A549 (cell line): Measurements from ENCODE around the gene ARHGEF16. TPM values are rescaled to one million over a fixed set of nuclear protein-coding genes. Genes with fewer than 3 reads are reported as not detected.

Source experiments
- ATAC-seq, 2 experiments: fragments of 200-7000 bp in 1 of 2; fragments of >200 bp in 1 of 2; cut with Nextera tagmentation in 1 of 2; cut with Tn5 transposase in 1 of 2; 3 replicates each; pipeline versions ENCODE4 v1.8.0 to v1.9.1; 2018 to 2020; ENCODE audit warnings: mild to moderate bottlenecking in 1 of 2, moderate library complexity in 1 of 2
- CTCF ChIA-PET: fragments of 300-600 bp; sonication (Branson Sonifier 250); formaldehyde crosslinking; extraction: SDS; loops from one replicate; lab custom pipeline; 2021; ENCODE audit warnings: antibody characterized with exemption, inconsistent platforms; lab: Yijun Ruan, JAX
- POLR2A ChIA-PET: fragments of 350-600 bp; formaldehyde crosslinking; extraction: SDS; loops from one replicate; lab custom pipeline; 2021; ENCODE audit warnings: antibody characterized with exemption, inconsistent platforms; lab: Yijun Ruan, JAX
- DNase-seq, 2 experiments: peaks; one replicate each; pipeline versions ENCODE4 v3.0.0 to v3.0.0-alpha.2; 2011 to 2016; ENCODE audit warnings: low read depth in 1 of 2, low spot score in 1 of 2
- FAIRE-seq: peaks from 2 replicates; lab custom pipeline; 2011; peaks lifted over from hg19 to GRCh38; lab: Jason Lieb, UNC
- H3K27ac ChIP-seq, 2 experiments: fragments of >200 bp; sonication (Bioruptor Twin); formaldehyde crosslinking; 3 replicates each; pipeline ENCODE4 v1.5.1; 2016 to 2017
- H3K4me1 ChIP-seq: fragments of >200 bp; sonication (Bioruptor Twin); formaldehyde crosslinking; 3 replicates; pipeline ENCODE4 v1.6.1; 2016
- H3K4me2 ChIP-seq: fragments of >200 bp; sonication (Bioruptor Twin); formaldehyde crosslinking; 3 replicates; pipeline ENCODE4 v1.6.1; 2016
- H3K4me3 ChIP-seq: fragments of >200 bp; sonication (Bioruptor Twin); formaldehyde crosslinking; 3 replicates; pipeline ENCODE4 v1.5.1; 2016
- H3K9me3 ChIP-seq: fragments of >200 bp; sonication (Bioruptor Twin); formaldehyde crosslinking; 3 replicates; pipeline ENCODE4 v1.6.1; 2016
- BCL3 ChIP-seq: fragments of >200 bp; sonication (Bioruptor Twin); formaldehyde crosslinking; IDR thresholded peaks from 3 replicates; pipeline ENCODE4 v1.6.1; 2016
- BHLHE40 ChIP-seq: IDR thresholded peaks from 2 replicates; pipeline ENCODE4 v1.6.1; 2012; ENCODE audit warnings: low read depth, low read length, inconsistent platforms
- CBX2 ChIP-seq: fragments of 200-600 bp; sonication (generic); IDR thresholded peaks from 2 replicates; pipeline ENCODE4 v1.6.1; 2016; ENCODE audit warnings: low read depth, mild to moderate bottlenecking, borderline replicate concordance
- CBX8 ChIP-seq: fragments of 200-600 bp; sonication (generic); IDR thresholded peaks from 2 replicates; pipeline ENCODE4 v1.6.1; 2016
- CEBPB ChIP-seq, 2 experiments: fragments of >200 bp in 1 of 2; sonication (Bioruptor Twin) in 1 of 2; formaldehyde crosslinking in 1 of 2; IDR thresholded peaks; 2 replicates each; pipeline ENCODE4 v1.6.1; 2012 to 2016
- CHD4 ChIP-seq: fragments of 200-600 bp; sonication (generic); IDR thresholded peaks from 2 replicates; pipeline ENCODE4 v1.6.1; 2016; ENCODE audit warnings: antibody characterized with exemption, mild to moderate bottlenecking, borderline replicate concordance
- EHMT2 ChIP-seq: fragments of 200-600 bp; sonication (generic); IDR thresholded peaks from 2 replicates; pipeline ENCODE4 v1.6.1; 2016; ENCODE audit warnings: antibody characterized with exemption, low read depth, mild to moderate bottlenecking, moderate library complexity
- EP300 ChIP-seq, 2 experiments: fragments of >200 bp; sonication (Bioruptor Twin); formaldehyde crosslinking; IDR thresholded peaks; 2 replicates in 1 of 2; 3 replicates in 1 of 2; pipeline ENCODE4 v1.6.1; 2016 to 2017
- FOSB ChIP-seq: fragments of 250-450 bp; sonication (Bioruptor Pico); IDR thresholded peaks from 2 replicates; pipeline ENCODE4 v1.5.0; 2020; ENCODE audit warnings: mild to moderate bottlenecking, moderate library complexity
- FOXS1 ChIP-seq: fragments of 250-450 bp; sonication (Bioruptor Pico); IDR thresholded peaks from 2 replicates; pipeline ENCODE4 v1.5.0; 2020; ENCODE audit warnings: mild to moderate bottlenecking, moderate library complexity
- GATA3 ChIP-seq: IDR thresholded peaks from 2 replicates; pipeline ENCODE4 v1.6.1; 2012; ENCODE audit warnings: borderline replicate concordance
- HOXA7 ChIP-seq: fragments of 250-450 bp; sonication (Bioruptor Pico); IDR thresholded peaks from 2 replicates; pipeline ENCODE4 v1.5.0; 2020; ENCODE audit warnings: mild to moderate bottlenecking, moderate library complexity
- HOXB13 ChIP-seq: fragments of 250-450 bp; sonication (Bioruptor Pico); IDR thresholded peaks from 2 replicates; pipeline ENCODE4 v1.5.0; 2020; ENCODE audit warnings: low read depth, mild to moderate bottlenecking, moderate library complexity
- HOXB5 ChIP-seq: fragments of 250-450 bp; sonication (Bioruptor Pico); IDR thresholded peaks from 2 replicates; pipeline ENCODE4 v1.5.0; 2020; ENCODE audit warnings: mild to moderate bottlenecking, moderate library complexity
- JUN ChIP-seq, 2 experiments: fragments of >200 bp; sonication (Bioruptor Twin); formaldehyde crosslinking; IDR thresholded peaks; 2 replicates in 1 of 2; 3 replicates in 1 of 2; pipeline ENCODE4 v1.6.1; 2016 to 2017
- MAFK ChIP-seq: fragments of 450-650 bp; IDR thresholded peaks from 2 replicates; pipeline ENCODE4 v1.6.1; 2014; ENCODE audit not compliant: partially characterized antibody
- MYC ChIP-seq: IDR thresholded peaks from 2 replicates; pipeline ENCODE4 v1.6.1; 2012; ENCODE audit warnings: mild to moderate bottlenecking, inconsistent platforms, low read length, improper control_type of control experiment, borderline replicate concordance
- NFE2L2 ChIP-seq: fragments of 150-350 bp; conservative IDR thresholded peaks from 2 replicates; pipeline ENCODE4 v1.6.1; 2014; ENCODE audit warnings: low read length
- NPAS2 ChIP-seq: fragments of 250-450 bp; sonication (Bioruptor Pico); IDR thresholded peaks from 2 replicates; pipeline ENCODE4 v1.8.0; 2022; ENCODE audit warnings: mild to moderate bottlenecking, moderate library complexity, borderline replicate concordance
- NR3C1 ChIP-seq: fragments of >200 bp; sonication (Bioruptor Twin); formaldehyde crosslinking; IDR thresholded peaks from 3 replicates; pipeline ENCODE4 v1.6.1; 2017
- PHF8 ChIP-seq: fragments of 200-600 bp; sonication (generic); IDR thresholded peaks from 2 replicates; pipeline ENCODE4 v1.6.1; 2016; ENCODE audit warnings: low read depth, mild to moderate bottlenecking, antibody characterized with exemption, moderate library complexity, borderline replicate concordance
- RAD21 ChIP-seq, 2 experiments: fragments of >200 bp in 1 of 2; sonication (Bioruptor Twin) in 1 of 2; formaldehyde crosslinking in 1 of 2; IDR thresholded peaks in 1 of 2; conservative IDR thresholded peaks in 1 of 2; 2 replicates in 1 of 2; 3 replicates in 1 of 2; pipeline ENCODE4 v1.6.1; 2012 to 2018; ENCODE audit warnings: inconsistent platforms in 1 of 2
- RARB ChIP-seq: fragments of 250-450 bp; sonication (Bioruptor Pico); IDR thresholded peaks from 2 replicates; pipeline ENCODE4 v1.8.0; 2021; ENCODE audit warnings: mild to moderate bottlenecking, moderate library complexity
- SREBF2 ChIP-seq: fragments of 450-650 bp; IDR thresholded peaks from 2 replicates; pipeline ENCODE4 v1.6.1; 2014; ENCODE audit warnings: mild to moderate bottlenecking, moderate library complexity
- ZNF302 ChIP-seq: fragments of 250-450 bp; sonication (Bioruptor Pico); IDR thresholded peaks from 2 replicates; pipeline ENCODE4 v1.9.0; 2021; ENCODE audit warnings: inconsistent platforms, mild to moderate bottlenecking, moderate library complexity
- WGBS: methylation state at CpG from one replicate; pipeline ENCODE4 v1.1.6; 2017; ENCODE audit errors: missing lambda C conversion rate; 5-methylcytosine and 5-hydroxymethylcytosine counted together
- polyA plus RNA-seq, 4 experiments: library from polyadenylated mRNA; depleted of rRNA in 3 of 4; stranded (reverse); fragments of >200 nt; fragmentation: RNase III in 1 of 4; extraction: RNeasy Plus Mini Kit Qiagen cat#74134 plus additional on column Dnase treatment in 1 of 4; gene quantifications; 2 replicates in 3 of 4; 3 replicates in 1 of 4; pipeline ENCODE4 v1.2.3, GENCODE V29; 2011 to 2017

The ARHGEF16 gene
- polyA plus RNA-seq, 2 of the 4 experiments (the other 2 are of a cell fraction), result 1.4 to 3.2 TPM

DNA sequence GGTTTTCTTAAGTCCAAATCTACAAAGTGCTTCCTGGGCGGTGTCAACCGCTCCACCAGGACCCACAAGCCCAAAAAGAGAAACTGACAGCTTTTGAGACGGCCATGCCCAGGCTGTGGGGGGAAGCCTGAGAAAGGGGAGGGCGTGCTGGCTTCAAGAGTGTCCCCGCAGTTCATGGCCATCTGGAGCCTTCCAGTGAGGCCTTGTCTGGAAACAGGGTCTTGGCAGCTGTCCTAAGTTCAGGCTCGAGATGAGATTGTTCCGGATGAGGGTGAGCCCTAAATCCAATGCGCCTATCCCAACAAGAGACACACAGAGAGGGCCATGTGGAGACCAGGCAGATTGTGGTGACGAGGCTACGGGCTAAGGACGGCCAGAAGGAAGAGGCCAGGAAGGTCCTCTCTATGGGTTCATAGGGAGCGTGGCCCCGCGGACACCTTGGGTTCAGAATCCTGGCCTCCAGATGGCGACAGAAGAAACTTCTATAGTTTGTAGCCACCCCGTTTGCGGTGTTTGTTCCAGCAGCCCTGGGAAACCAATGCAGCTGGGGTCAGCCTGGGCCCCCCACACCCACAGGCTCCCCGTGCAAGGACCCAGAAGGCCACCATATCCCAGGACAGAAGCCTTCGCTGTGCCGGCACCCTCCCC lies 70.2 kb downstream of the ARHGEF16 start:
- DNase-seq (no peak), ATAC-seq (peak in 1 of 2 experiments; percentile 23; a peak in 1 of 6 replicates), FAIRE-seq (no peak)
- 83% methylated on average over 19 of the region's 20 CpGs for WGBS
- peaks cover 3% of the 10 kb centered on the region; the same call in 1 of the 3 replicates for H3K4me1 ChIP-seq
- H3K27ac ChIP-seq, result no peak overlapping the region
- TF ChIP-seq BCL3 (no peak), RARB (CRISPR knock-in tag) (no peak), ZNF302 (CRISPR knock-in tag) (no peak), RAD21 (conservative IDR thresholded peaks at IDR 0.05 in 1 of 2, IDR thresholded peaks at IDR 0.05 in 1 of 2) (no peak), NFE2L2 (no peak)
- H3K4me3 ChIP-seq, result no peak overlapping the region
- H3K9me3 ChIP-seq, result no peaks in the 10 kb centered on the region
- CTCF ChIA-PET, result no interaction called here
- POLR2A ChIA-PET, result no interaction called here
- no peak overlapping the region for H3K4me2 ChIP-seq

DNA sequence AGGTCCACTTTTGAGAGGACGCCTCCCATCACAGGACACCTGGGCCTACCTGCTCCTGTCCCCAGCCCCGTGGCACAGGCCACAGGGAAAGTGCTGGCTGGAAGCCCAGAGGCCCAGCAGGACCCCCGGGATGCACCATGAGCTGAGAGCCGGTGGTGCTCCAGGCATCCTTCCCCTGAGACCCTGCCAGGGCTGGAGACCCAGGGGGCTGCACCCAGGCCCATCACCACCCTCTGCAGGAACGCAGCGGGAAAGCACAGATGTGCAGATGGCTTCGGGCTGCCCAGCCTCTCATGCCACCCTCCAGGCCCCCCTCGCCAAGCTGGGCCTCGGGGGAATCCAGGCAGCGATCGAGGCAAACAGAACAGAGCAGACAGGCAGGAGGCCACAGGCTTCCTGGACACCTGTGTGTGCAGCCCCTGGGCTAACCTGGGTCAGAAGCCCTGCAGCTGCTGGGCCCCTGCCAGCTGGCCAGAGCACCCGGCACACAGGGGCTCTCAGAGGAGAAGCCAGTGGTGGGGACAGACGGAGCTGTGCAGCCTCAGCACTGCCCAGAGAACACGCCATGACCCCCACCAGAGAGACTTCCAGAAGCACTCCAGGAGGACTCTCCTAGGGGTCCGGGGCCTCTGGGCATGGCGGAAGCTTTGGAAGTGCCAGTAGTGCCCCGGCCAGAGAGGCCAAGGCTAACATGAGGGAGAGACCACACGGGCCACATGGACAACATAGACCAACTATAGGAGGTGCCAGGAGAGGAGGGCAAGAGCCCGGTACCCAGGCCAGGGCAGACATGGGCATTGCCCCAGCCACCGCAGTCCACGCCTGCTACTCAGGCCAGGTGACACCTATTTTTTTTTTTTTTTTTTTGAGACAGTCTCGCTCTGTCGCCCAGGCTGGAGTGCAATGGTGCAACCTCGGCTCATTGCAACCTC lies 71.4 kb downstream of the ARHGEF16 start:
- H3K4me2 ChIP-seq, result no peak overlapping the region
- H3K4me3 ChIP-seq, result no peak overlapping the region
- peaks cover 12% of the 10 kb centered on the region; the same call in 1 of the 3 replicates for H3K4me1 ChIP-seq
- ChIA-PET POLR2A (no interaction called here), CTCF (interaction anchor here (0.7 to 1.8 kb wide), 4 partner anchors 7 to 547 kb away, joined by 3 to 7 read pairs (median 6); no protein-coding TSS in a partner anchor)
- FAIRE-seq (no peak), DNase-seq (no peak), ATAC-seq (no peak)
- no peak overlapping the region for H3K27ac ChIP-seq
- no peaks in the 10 kb centered on the region for H3K9me3 ChIP-seq
- TF ChIP-seq JUN (IDR thresholded peaks at IDR 0.05), result no peak
- no peak for TF ChIP-seq HOXA7 (CRISPR knock-in tag)
- no peak for TF ChIP-seq CBX8
- TF ChIP-seq SREBF2, result no peak
- 89% methylated on average over 14 of the region's 24 CpGs for WGBS

DNA sequence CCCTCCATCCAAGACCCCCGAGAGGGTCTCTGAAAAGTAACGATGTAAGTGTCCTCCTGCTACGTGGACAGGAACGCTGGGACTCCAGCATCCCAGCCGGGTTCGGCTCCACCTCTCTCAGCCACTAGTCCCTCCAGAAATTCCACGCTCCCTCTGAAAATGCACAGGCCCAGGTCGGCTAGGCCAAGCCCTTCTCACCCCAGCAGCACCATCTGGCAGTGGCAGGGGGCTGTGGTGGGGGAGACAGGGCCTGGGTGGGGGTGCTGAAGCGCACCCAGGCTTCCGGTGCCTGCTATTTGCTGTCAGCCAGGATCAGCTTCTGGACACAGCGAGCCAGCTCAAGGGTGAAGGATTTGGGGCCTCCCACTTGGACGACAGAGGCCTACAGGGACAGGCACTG lies 73.3 kb downstream of the ARHGEF16 start:
- Histone ChIP-seq H3K4me3 (no peak overlapping the region), H3K27ac (no peak overlapping the region), H3K9me3 (no peaks in the 10 kb centered on the region), H3K4me2 (no peak overlapping the region), H3K4me1 (peaks cover 12% of the 10 kb centered on the region; the same call in 1 of the 3 replicates)
- ChIA-PET CTCF (interaction anchor here (1.2 to 3.4 kb wide), 5 partner anchors 9 to 74 kb away, joined by 3 to 10 read pairs (median 5); no protein-coding TSS in a partner anchor), POLR2A (no interaction called here)
- WGBS, result 86% methylated on average over 5 of the region's 12 CpGs
- no peak for ATAC-seq
- FAIRE-seq, result no peak
- TF ChIP-seq FOSB (CRISPR knock-in tag) (no peak), CHD4 (no peak), NR3C1 (no peak), HOXA7 (CRISPR knock-in tag) (no peak), BHLHE40 (no peak)
- DNase-seq, result no peak

DNA sequence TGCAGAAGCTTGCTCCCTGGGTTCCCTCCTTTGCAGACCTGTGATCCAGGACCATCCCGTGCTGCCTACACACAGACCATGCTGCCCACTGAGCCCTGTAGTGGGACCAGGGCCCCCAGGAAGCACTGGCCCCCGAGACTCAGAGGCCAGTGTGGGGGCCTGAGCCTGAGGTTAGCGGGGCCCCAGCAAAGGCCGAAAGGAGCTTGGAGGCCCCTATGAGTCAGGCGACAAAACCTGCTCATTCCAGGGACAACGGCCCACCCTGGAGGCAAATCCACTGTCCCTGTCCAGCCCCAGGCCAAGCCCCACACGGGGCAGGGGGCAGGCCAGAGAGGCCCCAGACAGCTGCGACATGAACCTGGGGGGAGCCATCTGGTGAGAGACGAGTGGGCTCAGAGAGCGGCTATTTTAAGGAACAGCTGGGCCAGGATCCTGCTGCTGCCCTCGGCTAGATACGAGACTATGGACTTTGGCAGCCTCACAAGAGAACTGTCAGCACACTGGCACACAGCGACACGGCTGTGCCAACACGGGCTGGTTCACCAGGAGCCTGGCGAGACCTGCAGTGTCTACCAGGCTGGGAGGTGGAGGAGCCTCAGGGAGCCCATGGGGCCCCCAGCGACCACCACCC lies 74.7 kb downstream of the ARHGEF16 start:
- ATAC-seq, result no peak
- TF ChIP-seq BCL3 (no peak), MYC (no peak), HOXB13 (no peak), NFE2L2 (no peak), ZNF302 (CRISPR knock-in tag) (no peak), HOXB5 (CRISPR knock-in tag) (no peak), EHMT2 (no peak), CEBPB (IDR thresholded peaks at IDR 0.05) (no peak), CBX8 (no peak), CBX2 (no peak), MAFK (no peak), PHF8 (no peak), FOXS1 (no peak), EP300 (IDR thresholded peaks at IDR 0.05) (no peak), GATA3 (no peak), NPAS2 (CRISPR knock-in tag) (no peak), RAD21 (conservative IDR thresholded peaks at IDR 0.05 in 1 of 2, IDR thresholded peaks at IDR 0.05 in 1 of 2) (no peak)

More for the DNA sequence above, 74.7 kb downstream of the ARHGEF16 start:
- Histone ChIP-seq H3K27ac (no peak overlapping the region), H3K4me3 (no peak overlapping the region), H3K9me3 (no peaks in the 10 kb centered on the region), H3K4me1 (peaks cover 12% of the 10 kb centered on the region; the same call in 1 of the 3 replicates), H3K4me2 (no peak overlapping the region; the same call in 1 of the 3 replicates)
- ChIA-PET POLR2A (no interaction called here), CTCF (interaction anchor here (0.6 to 3.4 kb wide), 8 partner anchors 14 to 462 kb away, joined by 3 to 10 read pairs (median 6); no protein-coding TSS in a partner anchor)
- 73% methylated on average over 4 of the region's 17 CpGs for WGBS
- FAIRE-seq, result no peak
- DNase-seq, result no peak
